GM12878 (cell line): ENCODE data around the gene RAD17.

ENCODE experiments used
- ASH2L ChIP-seq: fragments of 300-600, 200-600 bp; sonication (generic); IDR thresholded peaks from 2 replicates; pipeline ENCODE4 v1.6.1; 2017; ENCODE audit warnings: low read depth, mild to moderate bottlenecking, borderline replicate concordance
- CTCF ChIP-seq, 3 experiments: IDR thresholded peaks in 2 of 3; conservative IDR thresholded peaks in 1 of 3; 2 replicates each; pipeline ENCODE4 v1.5.1; 2011; ENCODE audit warnings: low read depth in 3 of 3, low read length in 3 of 3, mild to moderate bottlenecking in 3 of 3, control low read depth in 2 of 3, moderate library complexity in 2 of 3, inconsistent platforms in 1 of 3, mixed read lengths in 1 of 3; ENCODE audit not compliant: control insufficient read depth in 2 of 3, insufficient read depth in 1 of 3; ENCODE audit errors: extremely low read depth in 1 of 3
- POLR2A ChIP-seq: IDR thresholded peaks from 2 replicates; pipeline ENCODE4 v1.6.1; 2011; ENCODE audit warnings: low read depth, mild to moderate bottlenecking, low read length
- POLR2AphosphoS5 ChIP-seq: IDR thresholded peaks from 2 replicates; pipeline ENCODE4 v1.6.1; 2011; ENCODE audit warnings: mild to moderate bottlenecking, low read length, inconsistent platforms
- RCOR1 ChIP-seq: conservative IDR thresholded peaks from 2 replicates; pipeline ENCODE4 v1.6.1; 2012; ENCODE audit warnings: low read depth, low read length, improper control_type of control experiment
- TCF7 ChIP-seq: IDR thresholded peaks from 2 replicates; pipeline ENCODE4 v1.6.1; 2014; ENCODE audit warnings: antibody characterized with exemption, borderline replicate concordance

GRCh38 chr5:69364850-69365249, 4.8 kb upstream of the RAD17 start:
- TF ChIP-seq POLR2A = no peak
- TF ChIP-seq CTCF (IDR thresholded peaks at IDR 0.05 in 2 of 3, conservative IDR thresholded peaks at IDR 0.05 in 1 of 3; ENCODE audit: control insufficient read depth in 2 of 3, extremely low read depth in 1 of 3, insufficient read depth in 1 of 3, low read depth in 3 of 3, low read length in 3 of 3) = no peak
- TF ChIP-seq RCOR1 = no peak
- TF ChIP-seq TCF7 = no peak
- TF ChIP-seq ASH2L = no peak
- TF ChIP-seq POLR2AphosphoS5 = no peak
